Umbilical cord (tissue), 2 donors: Measurements from ENCODE around the gene ACOT7. TPM values are rescaled to one million over a fixed set of nuclear protein-coding genes. Genes with fewer than 3 reads are reported as not detected.
"Not testable (repeated sequence)": the region's sequence is repeated elsewhere in the genome, so short reads cannot be mapped to it uniquely, and the experiment has no call there.

Experiments
- DNase-seq: peaks from one replicate; pipeline ENCODE4 v3.0.0-alpha.2; 2015; ENCODE audit warnings: low spot score
- total RNA-seq: library from RNA; depleted of rRNA; stranded (reverse); fragments of >200 nt; gene quantifications from one replicate; pipeline ENCODE4 v1.2.3, GENCODE V29; 2014; ENCODE audit warnings: low replicate concordance; ENCODE audit not compliant: insufficient read depth

Gene ACOT7
- total RNA-seq = 7.5 TPM

- peak; percentile 95 for DNase-seq
Measured at GRCh38 chr1:6393400-6394187, at the start of gene ACOT7. Gene ACOT7, minus strand, starts transcription at chr1:6393767. Its CDS starts 368 bp downstream, at chr1:6393399.

GRCh38 chr1:6441586-6441985 lies 48.0 kb upstream of the ACOT7 start:
- no peak for DNase-seq

GRCh38 chr1:6440198-6441126 lies 46.9 kb upstream of the ACOT7 start:
- no peak for DNase-seq

GRCh38 chr1:6438047-6438525 lies 44.5 kb upstream of the ACOT7 start:
- peak; percentile 38 for DNase-seq

- not testable (repeated sequence) for DNase-seq
Measured at GRCh38 chr1:6437012-6437700, 43.6 kb upstream of the ACOT7 start.

GRCh38 chr1:6436277-6436676 lies 42.7 kb upstream of the ACOT7 start:
- not testable (repeated sequence) for DNase-seq

- no peak for DNase-seq
Measured at GRCh38 chr1:6435547-6435946, 42.0 kb upstream of the ACOT7 start.

- DNase-seq = no peak
Measured at GRCh38 chr1:6435129-6435528, 41.6 kb upstream of the ACOT7 start.

- no peak for DNase-seq
Measured at GRCh38 chr1:6434186-6434585, 40.6 kb upstream of the ACOT7 start.

GRCh38 chr1:6431645-6432579 lies 38.3 kb upstream of the ACOT7 start:
- DNase-seq = not testable (repeated sequence)

GRCh38 chr1:6429660-6430411 lies 36.3 kb upstream of the ACOT7 start:
- not testable (repeated sequence) for DNase-seq

GRCh38 chr1:6428453-6428852 lies 34.9 kb upstream of the ACOT7 start:
- not testable (repeated sequence) for DNase-seq

- no peak for DNase-seq
Measured at GRCh38 chr1:6427441-6428390, 34.1 kb upstream of the ACOT7 start.

GRCh38 chr1:6426972-6427350 lies 33.4 kb upstream of the ACOT7 start:
- DNase-seq = no peak

- DNase-seq = no peak
Measured at GRCh38 chr1:6426277-6426971, 32.9 kb upstream of the ACOT7 start.

- DNase-seq = no peak
Measured at GRCh38 chr1:6425658-6426057, 32.1 kb upstream of the ACOT7 start.

GRCh38 chr1:6424619-6425593 lies 31.3 kb upstream of the ACOT7 start, which contains the start of gene ESPN:
Gene ESPN, plus strand, starts transcription at chr1:6424776. Its CDS starts 180 bp downstream, at chr1:6424956.
- DNase-seq = no peak
